ENCODE measurements around the gene XPR1.

DNA sequence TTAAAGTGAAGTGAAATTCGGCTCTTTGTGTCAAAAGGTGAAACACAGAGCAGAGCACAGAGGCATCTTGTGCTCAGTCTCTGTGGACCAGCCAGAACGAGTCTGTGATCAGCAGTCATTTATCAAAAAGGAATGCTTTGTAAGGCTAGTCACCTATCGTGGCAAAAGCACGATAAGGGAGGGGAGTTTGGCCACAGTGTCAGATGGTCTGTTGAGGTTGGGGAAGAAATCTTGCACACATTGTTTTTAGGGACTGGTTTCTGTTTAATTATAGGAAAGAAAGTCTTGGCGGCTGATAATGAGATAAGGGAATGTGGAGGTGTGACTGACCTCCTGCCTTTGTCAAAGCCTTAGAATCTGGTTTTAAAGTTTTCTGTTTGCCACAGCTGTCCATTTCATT, 222.6 kb downstream of the XPR1 start:
- TF ChIP-seq BACH1 (IDR thresholded peaks at IDR 0.05; ENCODE audit: borderline replicate concordance) (no peak), POLR2A (IDR thresholded peaks at IDR 0.05; ENCODE audit: low read depth, low read length) (no peak), CTCF (IDR thresholded peaks at IDR 0.05 in 2 of 3, conservative IDR thresholded peaks at IDR 0.05 in 1 of 3; ENCODE audit: control insufficient read depth in 2 of 3, extremely low read depth in 1 of 3, insufficient read depth in 1 of 3, low read depth in 3 of 3, low read length in 3 of 3) (no peak), NR2C1 (IDR thresholded peaks at IDR 0.05) (no peak), SIX5 (IDR thresholded peaks at IDR 0.05; ENCODE audit: low read depth, low read length, severe bottlenecking) (no peak), ZNF274 (IDR thresholded peaks at IDR 0.05; ENCODE audit: insufficient read depth, insufficient read length) (no peak), CHD1 (IDR thresholded peaks at IDR 0.05; ENCODE audit: low read depth, low read length) (no peak), BHLHE40 (IDR thresholded peaks at IDR 0.05; ENCODE audit: borderline replicate concordance in 1 of 2, low read depth in 2 of 2, low read length in 1 of 2) (no peak), SP1 (IDR thresholded peaks at IDR 0.05; ENCODE audit: low read depth, low read length) (no peak), ZSCAN29 (IDR thresholded peaks at IDR 0.05) (no peak), IKZF2 (IDR thresholded peaks at IDR 0.05) (no peak)
